8988T (cell line): ENCODE measurements around the gene CEP63.
"Not testable (repeated sequence)": the region's sequence is repeated elsewhere in the genome, so short reads cannot be mapped to it uniquely, and the experiment has no call there.

Experiments used
- DNase-seq: peaks from one replicate; pipeline ENCODE4 v3.0.0; 2011

The CEP63 gene

DNA sequence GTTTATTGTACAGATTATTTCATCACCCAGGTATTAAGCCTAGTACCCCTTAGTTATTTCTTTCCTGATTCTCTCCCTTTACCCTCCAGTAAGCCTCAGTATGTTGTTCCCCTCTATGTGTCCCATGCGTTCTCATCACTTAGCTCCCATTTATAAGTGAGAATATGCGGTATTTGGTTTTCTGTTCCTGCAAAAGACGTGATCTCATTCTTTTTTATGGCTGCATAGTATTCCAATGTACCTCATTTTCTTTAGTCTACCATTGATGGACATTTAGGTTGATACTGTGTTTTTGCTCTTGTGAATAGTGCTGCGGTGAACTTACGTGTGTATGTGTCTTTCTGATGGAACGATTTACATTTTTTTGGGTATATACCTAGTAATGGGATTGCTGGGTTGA lies 36.7 kb downstream of the CEP63 start:
- DNase-seq, result no peak

DNA sequence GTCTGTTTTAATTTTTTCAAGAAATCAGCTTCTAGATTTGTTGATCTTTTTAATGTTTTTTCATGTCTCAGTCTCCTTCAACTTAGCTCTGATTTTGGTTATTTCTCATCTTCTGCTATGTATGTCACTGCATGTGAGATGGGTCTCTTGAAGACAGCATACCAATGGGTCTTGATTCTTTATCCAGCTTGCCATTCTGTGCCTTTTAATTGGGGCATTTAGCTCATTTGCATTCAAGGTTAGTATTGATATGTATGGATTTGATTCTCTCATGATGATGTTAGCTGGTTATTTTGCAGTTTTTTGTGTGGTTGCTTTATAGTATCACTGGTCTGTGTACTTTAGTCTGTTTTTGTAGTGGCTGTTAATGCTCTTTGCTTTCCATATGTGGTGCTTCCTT lies 39.4 kb downstream of the CEP63 start:
- no peak for DNase-seq

DNA sequence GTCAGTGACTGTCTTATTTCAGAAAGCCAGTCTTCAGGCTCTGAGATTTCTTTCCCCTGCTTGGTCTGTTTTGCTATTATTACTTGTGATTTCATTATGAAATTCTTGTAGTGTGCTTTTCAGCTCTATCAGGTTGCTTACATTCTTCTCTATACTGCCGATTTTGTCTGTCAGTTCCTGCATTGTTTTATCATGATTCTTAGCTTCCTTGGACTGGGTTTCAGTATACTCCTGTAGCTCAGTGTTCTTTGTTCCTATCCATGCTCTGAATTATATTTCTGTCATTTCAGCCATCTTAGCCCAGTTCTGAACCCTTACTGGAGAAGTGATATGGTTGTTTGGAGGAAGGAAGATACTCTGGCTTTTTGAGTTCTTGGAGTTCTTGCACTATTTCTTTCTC lies 40.5 kb downstream of the CEP63 start:
- DNase-seq, result no peak

- peak; percentile 23 for DNase-seq
These were observed 41.2 kb downstream of the CEP63 start for GRCh38 chr3:134527037-134527436.

DNA sequence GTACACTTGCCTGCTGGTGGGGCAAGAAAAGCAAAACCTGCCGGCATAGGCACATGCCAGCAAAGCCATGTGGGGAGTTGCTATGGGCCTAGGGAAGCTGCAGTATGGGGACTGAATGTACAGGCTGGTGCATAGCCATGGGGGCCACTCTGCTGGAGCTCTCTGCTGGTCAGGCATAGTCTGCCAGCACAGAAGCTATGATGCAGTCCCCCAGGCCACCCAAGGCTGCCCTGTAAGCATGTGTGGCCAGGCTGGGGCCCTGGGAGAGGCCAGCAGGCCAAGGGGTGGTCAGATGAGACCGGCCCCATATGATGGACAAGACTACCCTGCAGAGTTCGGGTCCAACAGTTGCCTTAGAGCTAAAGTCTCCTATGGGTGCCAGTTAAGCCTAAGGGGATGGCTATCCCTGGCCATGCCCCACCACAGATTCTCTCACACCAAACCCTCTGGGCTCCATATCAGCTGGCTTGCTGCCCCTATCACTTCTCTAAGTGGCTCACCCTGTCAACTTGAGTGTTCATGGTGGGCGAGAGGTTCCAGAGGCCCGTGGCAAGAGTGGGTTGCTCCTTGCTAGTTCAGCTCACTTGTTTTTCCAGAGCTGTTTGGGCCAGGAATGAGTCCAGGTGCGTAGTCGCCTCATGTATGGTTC lies 41.8 kb downstream of the CEP63 start:
- no peak for DNase-seq

DNA sequence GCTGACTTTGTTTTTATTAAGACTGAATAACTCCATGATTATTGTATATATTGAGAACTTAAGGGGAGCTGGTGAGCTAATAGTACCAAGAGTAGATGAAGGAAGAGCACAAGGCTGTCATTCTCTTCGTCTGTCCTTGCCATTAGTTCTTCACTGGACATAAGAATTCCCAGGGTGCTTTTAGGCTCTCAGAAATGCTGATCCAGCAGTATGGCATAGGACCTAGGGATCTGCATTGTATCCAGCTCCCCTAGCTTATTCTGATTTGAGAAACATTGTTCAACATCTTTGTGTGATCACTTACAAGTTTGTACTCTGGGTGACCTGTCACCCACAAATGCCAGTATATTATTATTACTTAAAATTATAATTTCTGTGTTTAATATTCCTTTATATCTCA lies 47.6 kb downstream of the CEP63 start:
- DNase-seq, result no peak

- no peak for DNase-seq
These were observed 49.5 kb downstream of the CEP63 start for GRCh38 chr3:134535186-134535970.

- DNase-seq, result no peak
These were observed 50.9 kb downstream of the CEP63 start for GRCh38 chr3:134536781-134537180.

DNA sequence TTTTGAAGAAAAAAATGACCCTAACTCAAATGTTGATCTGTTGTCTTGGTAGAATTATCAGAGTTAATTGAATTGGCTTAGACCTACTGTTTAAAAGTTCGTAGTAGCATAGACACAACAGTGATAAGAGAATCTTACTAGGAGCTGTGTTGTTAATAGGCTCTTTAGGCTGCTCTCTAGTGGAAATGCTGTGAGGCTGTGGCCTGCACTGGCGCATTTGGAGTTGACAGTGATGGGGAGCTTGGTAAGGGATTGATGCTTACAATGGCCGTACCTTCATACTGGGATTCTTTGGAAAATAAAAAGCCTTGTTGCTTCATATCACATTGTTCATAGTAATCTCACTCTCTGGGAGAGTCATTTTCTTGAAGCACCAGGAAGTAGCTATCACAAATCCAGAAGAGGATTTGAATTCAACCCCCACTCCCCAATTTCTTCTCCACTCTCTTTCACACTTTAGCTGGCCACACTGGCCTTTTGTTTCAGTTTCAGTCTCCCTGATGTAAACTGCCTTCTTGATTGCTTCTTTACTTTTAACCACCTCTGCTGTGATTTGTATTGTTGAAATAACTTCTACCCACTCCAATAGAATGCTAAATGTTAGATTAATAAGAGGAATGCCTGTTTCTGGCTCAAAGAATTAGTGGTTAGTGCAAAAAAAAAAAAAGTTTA lies 56.6 kb downstream of the CEP63 start:
- no peak for DNase-seq

DNA sequence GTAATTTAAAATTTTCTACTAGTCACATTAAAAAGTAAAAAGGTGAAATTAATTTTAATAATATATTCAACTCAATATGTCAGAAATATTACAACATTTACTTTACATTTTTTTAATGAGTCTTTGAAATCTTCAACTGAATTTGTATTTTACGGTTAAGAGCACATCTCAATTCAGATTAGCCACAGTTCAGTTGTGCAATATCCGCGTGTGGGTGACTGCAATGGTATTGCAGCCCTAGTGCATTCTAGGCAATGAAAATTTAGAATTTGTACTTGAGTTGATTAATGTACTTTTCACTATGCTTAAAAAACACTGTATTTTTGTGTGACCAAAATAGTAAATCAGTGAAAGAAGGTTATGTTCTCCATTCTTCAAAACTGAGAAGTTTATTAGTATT lies 57.3 kb downstream of the CEP63 start:
- no peak for DNase-seq

DNA sequence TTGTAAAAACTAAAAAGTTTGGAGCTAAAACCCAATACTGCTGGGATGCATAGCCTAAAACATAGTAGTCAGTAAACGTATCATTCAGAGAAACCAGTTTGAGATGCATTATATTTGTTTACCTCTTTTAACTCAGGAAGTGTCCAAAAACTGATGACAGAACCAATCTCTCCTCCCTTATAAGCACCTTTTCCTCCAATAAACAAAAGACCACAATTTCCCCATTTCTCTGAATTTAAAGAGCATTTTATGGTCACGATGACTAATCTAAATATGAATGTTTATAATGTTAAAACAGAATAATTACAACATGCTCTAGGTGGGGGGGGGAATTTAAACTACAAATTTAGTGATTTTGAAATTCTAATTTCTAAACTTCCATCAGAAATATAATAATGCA lies 58.5 kb downstream of the CEP63 start:
- DNase-seq, result no peak

DNA sequence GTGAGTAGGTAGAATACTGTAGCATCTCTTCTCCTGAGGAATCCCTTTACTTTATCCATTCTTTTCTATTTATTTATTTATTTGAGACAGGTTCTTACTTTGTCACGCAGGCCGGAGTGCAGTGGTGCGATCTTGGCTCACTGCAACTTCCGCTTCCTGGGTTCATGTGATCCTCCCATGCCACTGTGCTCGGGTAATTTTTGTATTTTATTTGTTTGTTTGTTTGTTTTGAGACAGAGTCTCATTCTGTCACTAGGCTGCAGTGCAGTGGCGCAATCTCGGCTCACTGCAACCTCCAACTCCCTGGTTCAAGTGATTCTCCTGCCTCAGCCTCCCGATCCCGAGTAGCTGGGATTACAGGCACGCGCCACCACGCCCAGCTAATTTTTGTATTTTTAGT lies 58.9 kb downstream of the CEP63 start:
- DNase-seq, result not testable (repeated sequence)

GRCh38 chr3:134545818-134546217 lies 60.0 kb downstream of the CEP63 start:
- no peak for DNase-seq

GRCh38 chr3:134552784-134553183 lies 66.9 kb downstream of the CEP63 start:
- no peak for DNase-seq

DNA sequence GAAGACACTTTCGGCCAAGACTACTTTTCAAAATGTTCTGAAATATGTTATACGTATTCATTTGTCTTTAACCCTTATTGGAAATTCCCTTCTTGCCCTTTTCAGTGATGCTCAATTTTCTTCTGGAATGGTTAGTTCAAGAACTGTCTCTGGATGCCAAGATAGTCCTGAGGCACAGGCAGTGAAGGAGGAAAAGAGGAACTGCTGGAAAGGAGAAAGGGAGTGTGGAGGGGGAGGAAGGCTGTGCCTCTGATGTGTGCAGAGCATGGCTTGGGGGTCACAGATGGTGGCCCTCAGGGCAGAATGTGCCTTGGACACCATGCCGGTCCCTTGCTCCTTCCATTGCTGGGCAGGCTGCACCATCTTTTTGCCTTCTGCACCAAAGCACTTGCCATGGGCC lies 73.7 kb downstream of the CEP63 start:
- DNase-seq, result no peak

GRCh38 chr3:134562055-134562454 lies 76.2 kb downstream of the CEP63 start:
- no peak for DNase-seq

DNA sequence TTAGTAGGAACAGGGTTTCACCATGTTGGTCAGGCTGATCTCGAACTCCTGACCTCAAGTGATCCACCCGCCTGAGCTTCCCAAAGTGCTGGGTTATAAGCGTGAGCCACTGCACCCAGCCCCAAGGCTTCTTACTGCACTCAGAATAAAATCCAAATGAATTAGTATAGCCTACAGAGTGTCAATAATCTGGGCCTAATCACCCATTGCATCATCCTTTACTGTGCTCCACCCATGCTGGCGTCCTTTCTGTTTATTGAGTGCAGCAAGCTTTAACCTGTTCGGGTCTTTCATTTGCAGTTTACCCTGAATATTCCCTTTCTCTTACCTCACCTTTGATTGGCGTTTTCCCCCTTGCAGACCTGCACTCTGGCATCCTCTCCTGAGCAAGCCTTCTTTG lies 77.7 kb downstream of the CEP63 start:
- DNase-seq, result no peak

DNA sequence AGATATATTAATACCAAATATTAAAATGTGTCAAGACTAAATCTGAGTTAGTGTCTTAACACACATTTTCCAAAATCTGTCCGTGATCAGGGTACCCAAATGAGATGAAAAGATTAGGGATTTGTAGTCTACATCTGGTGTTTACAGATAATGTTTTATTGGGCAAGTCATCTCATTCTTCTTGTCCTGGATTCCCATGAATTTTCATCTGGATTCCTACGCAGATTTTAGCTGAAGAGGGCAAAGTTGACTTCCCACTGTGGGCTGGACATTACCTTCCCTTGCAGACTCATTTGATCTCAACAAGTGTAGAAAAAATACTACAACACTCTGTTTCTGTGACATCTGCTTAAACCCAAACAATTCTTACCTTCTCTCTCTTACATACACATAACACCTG lies 79.1 kb downstream of the CEP63 start:
- DNase-seq, result no peak

GRCh38 chr3:134567605-134568004 lies 81.7 kb downstream of the CEP63 start:
- DNase-seq, result no peak

DNA sequence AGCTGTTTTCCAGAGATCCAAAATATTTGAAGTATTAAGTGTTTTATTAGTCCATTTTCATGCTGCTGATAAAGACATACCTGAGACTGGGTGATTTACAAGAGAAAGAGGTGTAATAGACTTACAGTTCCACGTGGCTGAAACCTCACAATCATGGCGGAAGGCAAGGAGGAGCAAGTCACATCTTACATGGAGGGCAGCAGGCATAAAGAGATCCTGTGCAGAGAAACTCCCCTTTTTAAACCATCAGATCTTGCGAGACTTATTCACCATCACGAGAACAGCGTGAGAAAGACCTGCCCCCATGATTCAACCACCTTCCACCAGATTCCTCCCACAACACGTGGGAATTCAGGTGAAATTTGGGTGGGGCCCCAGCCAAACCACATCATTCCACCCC lies 82.9 kb downstream of the CEP63 start:
- no peak for DNase-seq

DNA sequence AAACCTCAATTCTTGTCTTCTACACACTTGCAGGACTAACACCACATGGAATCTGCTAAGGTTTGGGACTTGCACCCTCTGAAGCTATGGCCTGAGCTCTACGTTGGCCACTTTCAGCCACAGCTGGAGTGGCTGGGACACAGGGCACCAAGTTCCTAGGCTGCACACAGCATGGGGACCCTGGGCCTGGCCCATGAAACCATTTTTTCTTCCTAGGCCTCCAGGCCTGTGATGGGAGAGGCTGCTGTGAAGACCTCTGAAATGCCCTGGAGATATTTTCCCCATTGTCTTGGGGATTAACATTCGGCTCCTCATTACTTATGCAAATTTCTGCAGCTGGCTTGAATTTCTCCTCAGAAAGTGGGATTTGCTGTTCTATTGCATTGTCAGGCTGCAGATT lies 84.0 kb downstream of the CEP63 start:
- not testable (repeated sequence) for DNase-seq

DNA sequence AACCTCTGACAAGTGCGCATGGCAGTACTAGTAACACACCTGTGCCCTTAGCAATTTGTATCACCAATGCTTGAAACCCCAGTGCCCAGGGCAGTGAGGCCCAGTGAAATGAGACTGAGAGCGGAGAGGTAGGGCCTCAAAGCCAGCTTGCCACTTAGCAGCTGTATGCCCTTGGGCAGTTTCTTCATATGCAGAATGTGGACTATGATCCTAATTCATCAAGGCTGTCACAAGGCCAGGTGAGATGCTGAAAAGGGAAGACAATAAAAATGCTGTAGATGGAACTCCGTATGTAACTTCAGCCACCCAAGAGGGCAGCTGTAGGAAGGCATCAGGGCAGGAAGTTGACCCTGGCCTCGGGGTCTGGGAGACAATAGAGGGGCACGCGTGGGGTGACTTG lies 90.6 kb downstream of the CEP63 start:
- no peak for DNase-seq

DNA sequence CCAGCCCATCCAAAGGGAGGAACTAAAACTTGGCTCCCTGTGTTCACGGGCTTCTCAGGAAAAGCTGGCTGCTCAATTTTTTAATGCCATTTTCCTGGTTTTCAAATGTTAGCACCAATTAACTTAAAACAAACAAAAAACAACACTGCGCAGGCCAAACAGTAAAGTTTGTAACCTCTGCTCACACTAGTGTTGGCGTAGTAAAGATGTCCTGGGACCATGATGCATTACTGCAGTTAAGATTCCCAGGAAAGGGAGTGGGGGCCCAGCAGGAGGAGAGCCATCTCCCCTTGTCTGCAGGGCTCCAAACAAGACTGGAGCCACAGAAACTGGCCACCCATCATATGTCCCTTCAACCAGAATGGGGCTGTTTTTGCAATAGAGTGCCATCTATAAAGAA lies 91.0 kb downstream of the CEP63 start:
- DNase-seq, result no peak

GRCh38 chr3:134579141-134579665 lies 93.3 kb downstream of the CEP63 start:
- DNase-seq, result no peak
